Occipital lobe (tissue), 2 donors: ENCODE results near the gene FAM78A. TPM values are rescaled to one million over a fixed set of nuclear protein-coding genes. Genes with fewer than 3 reads are reported as not detected.

Experiments
- DNase-seq: peaks from one replicate; lab custom pipeline; 2025; lab: John Stamatoyannopoulos, UW
- total RNA-seq: library from RNA; depleted of rRNA; stranded (reverse); fragments of >200 nt; gene quantifications from one replicate; pipeline ENCODE4 v1.2.3, GENCODE V29; 2014

FAM78A gene
- total RNA-seq, 1 donor from 2014 or later = 1.7 TPM

DNA sequence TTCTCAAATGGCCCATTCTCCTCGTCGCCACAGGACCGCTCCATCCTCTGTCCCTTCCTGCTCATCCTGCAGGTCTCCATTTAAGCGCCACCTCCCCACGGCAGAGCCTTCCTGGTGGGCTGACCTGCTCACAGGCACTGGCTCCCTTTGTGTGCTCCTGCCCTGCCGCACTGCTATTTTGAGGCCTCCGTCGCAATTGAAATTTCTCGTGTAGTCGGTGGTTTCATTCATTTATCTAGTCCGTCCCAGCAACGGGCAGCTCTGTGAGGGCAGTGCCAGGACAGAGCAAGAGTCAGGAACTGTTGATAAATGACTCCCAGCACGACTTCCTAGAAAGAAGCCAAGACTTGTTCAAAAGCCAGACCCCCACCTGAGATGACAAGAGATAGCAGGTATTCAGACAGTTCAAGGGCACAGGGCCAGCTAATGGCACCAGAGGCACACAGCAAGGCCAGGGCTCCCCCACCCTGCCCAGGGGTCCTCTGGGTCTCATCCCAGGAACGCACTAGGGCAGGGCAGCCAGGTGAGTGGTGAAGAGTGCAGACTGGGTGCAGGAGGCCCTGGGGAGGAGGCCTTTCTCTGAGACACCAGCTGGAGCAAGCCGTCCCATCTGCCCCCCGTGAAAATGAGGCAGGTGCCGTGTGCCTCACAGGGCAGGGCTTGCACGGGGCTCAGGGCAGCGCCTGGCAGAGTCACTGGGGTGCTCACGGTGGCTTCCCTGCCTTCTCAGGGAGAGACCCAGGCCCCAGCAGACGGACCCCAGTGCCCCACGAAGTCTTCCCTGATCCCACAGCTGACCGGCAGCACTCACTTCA is 36.9 kb downstream of the FAM78A start:
- DNase-seq = no peak

DNA sequence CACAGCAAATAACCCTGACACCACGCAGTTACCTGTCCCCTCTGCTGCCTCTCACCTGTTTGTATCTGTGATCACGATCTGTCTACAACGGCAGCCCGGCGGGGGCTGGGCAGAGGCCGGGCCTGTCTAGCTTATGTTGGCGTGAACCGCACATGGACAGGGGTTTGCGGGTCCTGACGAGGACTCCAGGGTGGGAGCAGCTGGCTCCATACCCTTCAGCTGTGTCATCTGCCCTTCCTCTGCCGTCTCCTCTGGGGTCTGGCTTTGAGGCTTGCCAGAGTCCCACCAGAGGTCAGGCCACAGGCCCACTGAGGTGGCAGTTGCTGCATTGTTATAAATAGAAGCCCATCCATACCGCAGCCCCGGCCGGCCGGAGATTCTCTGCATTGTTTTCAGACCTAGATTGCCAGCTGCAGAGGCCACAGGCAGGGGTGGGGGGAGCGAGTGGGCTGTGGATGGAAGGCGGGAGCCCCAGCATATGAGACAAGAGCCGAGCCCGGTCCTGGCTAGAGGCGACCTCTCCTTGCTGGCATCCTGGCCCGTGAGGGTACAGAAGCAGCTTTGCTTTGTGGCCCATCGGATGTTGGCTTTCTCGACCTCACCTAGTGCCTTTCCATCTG is 37.8 kb downstream of the FAM78A start:
- no peak for DNase-seq

DNA sequence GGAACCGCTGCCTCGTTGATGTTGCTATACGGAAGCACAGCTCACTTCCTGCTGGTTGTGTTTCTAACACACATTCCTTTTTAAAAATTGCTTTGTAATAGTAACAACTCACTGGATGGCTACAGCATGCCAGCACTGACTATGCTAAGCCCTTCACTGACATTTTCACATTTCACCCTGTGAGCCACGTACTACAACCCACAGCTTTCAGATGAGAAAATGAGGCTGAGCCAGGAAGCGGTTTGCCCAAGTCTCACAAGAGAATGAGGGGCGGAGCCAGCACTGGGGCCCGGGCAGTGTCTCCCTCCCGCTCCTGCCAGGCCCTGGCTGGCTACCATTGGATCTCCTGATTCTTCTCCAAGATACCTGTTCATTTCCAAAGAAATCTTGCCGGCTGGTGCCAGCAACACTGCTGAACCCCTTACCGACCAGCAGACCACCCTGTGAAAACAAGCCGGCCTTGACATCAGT is 38.3 kb downstream of the FAM78A start:
- DNase-seq = no peak

DNA sequence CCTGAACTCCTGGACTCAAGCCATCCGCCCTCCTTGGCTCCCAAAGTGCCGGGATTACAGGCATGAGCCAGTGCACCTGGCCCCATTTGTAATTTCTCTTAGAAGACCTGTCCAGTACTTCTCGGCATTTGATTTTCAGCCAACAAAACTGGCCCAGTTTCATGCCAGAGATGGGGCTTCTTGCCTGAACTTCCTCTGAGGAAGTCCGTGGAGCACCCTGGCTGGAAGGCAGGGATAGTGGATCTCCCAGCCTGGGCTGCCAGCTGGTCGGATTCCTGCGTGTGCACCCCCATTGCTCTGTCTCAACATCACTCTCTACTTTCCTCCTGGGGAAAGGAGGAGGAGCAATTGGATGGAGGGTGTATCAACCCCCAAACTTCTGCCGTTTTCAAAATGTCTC is 39.0 kb downstream of the FAM78A start:
- no peak for DNase-seq

DNA sequence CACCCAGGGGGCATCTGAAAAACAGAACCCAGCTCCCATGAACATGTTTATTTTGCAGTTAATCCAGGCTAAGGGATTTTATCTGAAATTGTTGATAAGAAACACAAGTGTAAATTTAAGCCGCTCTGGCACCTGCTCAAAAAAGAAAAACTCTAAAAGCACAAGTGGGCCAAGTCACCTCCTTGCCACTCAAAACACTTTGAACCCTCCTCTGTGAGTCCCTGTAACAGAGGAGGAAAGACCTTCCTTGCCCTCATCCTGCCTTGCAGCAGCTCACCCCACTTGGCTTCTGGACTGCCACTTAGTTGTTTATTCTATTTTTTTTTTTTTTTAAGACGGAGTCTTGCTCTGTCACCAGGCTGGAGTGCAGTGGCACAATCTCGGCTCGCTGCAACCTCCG is 39.5 kb downstream of the FAM78A start:
- no peak for DNase-seq

DNA sequence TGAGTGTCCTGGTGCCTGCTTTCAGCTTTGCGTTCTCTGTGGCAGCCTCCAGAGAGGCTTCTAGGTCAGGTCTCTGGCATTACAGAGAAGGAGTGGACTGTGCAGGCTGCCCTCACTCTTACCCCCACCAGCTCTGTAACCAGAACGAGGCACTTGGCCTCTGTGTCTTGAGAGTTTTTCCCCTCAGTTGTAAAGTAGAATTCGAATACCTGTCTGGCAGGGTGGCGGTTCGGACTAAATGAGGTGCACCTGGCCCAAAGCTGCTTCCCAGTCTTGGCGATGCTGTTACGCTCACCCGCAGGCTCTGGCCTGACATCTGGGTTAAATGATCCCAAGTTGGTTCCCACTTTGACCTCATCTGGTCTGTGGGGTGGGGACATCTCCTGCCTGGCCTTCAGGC is 40.1 kb downstream of the FAM78A start:
- no peak for DNase-seq

DNA sequence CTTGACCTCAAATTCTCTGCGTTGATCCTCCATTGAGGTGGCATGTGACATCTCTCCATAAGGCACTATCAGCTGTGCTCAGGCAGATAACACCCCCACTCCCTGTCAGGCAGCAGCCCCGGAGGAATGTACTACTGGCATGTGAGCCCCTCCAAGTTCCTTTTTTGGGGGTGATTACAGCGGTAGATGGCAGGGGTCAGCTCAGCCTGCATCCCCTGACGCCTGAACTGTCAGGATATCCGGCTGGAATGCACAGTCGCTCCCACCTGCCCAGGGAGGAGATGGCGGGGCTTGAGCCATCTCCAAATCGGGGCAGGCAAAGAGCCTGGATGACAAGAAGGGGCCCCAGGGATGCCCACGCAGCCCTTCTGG is 40.8 kb downstream of the FAM78A start:
- no peak for DNase-seq

DNA sequence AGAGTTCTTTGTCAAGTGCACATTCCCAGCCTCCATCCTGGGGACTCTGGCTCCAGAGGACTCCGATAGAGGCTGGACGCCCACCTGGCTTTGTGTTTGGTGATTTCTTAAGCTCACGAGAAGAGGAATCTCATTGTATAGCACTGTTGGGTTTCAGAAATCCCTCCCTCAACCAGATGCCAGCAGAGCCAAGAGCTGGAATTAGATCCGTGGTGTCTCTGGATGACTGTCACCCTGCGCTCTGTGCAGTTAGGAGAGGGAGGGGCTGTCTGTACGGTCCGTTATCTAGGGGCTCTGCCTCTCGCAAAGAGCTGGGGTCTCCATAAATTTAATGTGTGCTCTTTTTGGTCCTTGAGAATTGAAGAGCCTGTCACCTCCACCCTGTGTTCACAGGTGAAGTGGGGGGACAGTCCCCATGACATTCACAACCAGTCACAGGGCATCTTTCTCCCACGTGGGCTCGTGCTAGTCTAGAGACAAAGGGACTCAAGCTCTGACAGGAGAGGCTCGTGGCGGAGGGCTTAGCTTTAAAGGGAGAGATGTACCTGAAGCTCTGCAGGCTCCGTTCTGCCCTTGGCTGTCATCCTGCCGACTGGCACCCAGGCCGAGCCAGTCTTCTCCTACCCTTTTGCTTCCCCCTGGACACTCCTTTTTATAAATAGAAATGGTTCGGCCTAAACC is 41.4 kb downstream of the FAM78A start:
- DNase-seq = no peak

DNA sequence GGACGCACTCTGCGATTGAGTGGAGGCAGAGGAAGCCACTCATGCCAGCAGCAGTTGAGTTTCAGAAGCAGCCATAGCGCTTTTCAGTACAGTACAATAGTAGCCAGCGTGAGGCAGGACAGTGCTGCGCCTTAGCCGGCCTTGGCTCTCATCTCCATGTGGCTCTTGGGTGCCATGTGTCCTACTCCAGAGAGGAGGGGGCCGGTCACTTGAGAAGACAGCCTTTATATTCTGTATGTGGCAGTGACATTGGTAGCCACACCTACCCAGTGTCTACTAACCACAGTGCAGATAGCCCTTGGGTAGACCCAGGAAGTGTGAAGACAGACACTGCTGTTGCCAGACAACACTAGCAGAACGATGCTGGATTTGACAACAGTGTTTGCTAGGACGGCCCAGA is 42.3 kb downstream of the FAM78A start:
- DNase-seq = no peak

DNA sequence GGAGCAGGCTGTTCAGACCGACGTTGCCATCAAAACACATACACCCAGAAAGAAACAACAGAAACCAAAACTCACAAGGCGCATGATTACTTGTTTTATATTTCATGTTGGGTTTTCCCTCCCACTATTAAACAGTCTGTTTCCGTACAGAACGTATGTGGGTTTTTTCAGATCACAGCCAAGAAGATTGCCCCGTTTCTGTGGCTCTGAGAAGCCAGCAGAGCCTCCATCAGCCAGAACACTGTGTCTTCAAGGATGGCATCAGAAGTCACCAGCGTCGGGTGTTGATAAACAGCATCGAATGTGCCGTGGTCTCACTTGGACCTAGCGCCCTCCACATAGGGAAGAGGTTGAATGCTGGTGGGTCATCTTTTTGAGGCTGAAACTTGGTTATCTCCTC is 42.8 kb downstream of the FAM78A start:
- DNase-seq = no peak

DNA sequence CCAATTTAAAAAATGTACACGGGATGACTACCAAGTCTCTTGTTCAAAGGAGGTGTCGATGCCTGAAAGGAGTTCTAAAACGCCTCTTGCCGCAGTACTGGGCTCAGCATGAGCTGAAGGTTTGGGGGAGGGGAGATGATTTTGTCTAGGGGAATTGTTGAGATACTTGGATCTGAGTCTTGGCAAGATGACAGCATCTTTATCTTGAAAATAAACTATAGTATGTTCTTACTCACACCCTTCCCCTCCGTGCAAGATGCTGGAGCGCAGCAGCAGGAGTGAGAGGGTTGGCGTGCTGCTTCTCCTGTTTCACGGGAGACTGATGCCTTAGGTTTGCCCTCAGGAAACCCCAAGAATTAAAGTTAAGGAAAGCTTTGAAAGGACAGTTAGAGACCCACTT is 47.3 kb downstream of the FAM78A start:
- DNase-seq = no peak

DNA sequence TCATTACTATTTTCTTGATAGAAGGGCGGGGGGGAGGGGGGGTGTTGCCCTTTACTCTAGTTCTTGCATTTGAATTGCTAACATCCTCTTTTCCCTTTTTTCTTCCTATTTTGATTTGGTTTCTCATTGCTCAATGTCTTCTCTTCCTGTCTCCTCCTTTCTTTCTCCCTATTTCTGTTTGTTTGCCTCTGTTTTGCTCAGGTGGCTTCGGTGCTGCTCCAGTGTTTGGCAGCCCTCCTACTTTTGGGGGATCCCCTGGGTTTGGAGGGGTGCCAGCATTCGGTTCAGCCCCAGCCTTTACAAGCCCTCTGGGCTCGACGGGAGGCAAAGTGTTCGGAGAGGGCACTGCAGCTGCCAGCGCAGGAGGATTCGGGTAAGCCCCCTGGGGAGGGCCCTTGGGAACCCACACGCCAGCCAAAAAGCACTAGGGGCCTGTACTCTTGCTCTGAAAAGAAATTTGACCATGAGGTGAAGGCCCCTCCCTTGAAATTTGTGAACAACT is 48.3 kb downstream of the FAM78A start:
- no peak for DNase-seq

DNA sequence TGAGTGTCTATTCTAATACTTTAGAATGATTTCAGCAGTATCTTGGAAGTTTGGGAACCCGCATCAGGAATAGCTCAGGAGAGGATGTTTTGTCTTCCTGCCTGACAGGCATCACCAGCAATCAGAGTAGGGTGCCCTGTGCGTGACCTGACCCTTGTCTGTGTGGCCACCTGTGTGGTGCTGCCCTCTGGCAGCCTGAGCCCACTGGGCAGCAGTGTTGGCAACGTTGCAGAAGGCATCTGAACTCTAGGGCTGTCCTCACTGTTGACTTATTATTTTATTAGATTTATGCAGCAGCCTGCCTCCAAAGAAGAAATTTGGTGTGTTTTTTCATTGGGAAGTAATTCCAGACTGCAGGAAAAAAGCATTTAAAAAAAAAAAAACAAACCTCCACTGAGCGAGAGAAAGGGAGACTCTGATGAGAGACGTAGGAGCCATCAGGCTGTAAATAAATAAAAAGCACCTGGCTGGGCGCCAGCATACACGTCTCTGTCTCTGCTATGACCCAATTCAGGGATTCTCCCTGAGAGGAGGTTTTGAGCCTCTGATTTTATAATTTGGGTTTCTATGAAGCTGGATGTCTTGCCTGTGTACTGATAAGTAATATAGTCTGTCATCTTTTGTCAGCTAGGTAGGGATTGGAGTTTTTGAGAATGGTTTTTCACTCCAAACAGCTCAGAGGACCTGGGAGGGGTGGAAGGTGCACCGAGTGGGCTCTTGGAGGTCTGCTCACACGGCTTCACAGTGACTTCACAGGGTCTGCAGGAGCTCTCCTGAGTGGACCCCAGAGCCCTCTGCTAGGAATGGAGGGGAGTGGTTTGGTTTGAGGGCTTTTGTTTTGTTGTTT is 49.0 kb downstream of the FAM78A start:
- DNase-seq = no peak

DNA sequence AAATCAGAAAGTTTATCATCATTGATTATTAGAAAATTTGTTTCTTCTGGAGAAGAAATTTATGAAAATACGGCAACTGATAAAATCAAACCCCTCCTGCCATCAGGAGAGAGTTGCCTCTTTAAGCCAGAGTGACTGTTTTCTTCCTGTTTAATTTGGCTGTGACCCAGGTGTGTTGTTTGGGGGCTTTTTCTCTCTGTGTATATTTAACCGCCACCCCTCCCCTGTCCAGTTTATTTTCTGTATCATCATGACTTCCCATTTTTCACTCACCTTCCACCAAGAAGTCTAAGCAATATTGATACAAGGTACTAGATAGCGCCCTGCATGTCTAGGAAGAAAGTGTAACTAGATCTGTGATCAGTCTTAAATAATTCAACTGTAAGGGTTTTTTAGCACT is 50.1 kb downstream of the FAM78A start:
- no peak for DNase-seq

DNA sequence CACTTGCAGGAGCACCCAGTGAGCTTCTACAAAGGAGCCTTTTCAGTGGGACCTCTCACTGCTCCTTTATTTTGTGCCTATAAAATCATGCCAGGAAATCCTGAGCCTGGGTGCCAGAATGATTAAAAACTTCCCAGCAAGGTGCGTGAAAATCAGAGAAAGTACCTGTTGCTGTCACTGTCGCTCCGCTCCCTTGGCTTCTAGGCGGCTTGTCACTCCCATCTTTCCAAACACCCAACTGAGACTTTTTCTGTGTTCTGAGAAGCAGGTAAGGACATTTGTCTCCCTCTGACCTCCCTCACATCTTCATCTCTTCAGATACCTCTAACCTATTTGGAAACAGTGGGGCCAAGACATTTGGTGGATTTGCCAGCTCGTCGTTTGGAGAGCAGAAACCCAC is 53.9 kb downstream of the FAM78A start:
- DNase-seq = no peak

DNA sequence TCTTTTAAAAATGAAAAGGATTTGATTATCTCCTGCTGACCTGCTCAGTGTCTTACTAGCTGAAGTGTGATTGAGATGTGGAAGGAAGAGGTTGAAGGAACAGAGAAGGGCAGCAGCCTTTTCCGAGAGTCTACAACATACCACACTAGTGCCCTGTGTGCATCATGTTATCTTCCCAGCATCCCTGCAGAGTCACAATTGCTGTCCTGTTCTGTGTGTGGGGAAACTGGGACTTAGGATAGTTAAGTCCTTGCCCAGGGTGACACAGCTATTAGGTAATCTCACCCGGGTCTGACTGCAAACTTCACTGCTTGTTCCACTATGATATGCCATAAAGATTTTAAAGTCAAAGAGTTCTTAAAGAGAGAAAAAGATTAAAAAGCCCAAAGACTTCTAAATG is 55.8 kb downstream of the FAM78A start:
- DNase-seq = no peak

DNA sequence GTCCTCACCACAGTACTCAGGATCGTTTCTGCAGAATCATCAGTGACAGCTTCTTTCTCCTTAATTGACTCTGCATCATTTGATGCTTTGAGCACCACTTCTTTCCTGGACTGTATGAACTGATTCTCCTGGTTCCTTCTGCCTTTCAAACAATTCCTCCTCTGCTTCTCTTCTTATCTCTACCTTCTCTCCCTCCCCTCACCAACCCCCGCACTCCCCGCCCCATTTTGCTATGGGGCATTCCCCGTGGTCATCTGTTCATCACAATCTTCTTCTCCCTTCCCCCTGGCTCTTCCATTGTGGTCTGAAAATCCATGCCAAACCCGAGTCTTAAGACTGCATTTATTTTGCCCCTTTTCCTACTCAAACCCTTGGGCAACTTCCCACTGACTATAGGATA is 57.9 kb downstream of the FAM78A start:
- DNase-seq = no peak

DNA sequence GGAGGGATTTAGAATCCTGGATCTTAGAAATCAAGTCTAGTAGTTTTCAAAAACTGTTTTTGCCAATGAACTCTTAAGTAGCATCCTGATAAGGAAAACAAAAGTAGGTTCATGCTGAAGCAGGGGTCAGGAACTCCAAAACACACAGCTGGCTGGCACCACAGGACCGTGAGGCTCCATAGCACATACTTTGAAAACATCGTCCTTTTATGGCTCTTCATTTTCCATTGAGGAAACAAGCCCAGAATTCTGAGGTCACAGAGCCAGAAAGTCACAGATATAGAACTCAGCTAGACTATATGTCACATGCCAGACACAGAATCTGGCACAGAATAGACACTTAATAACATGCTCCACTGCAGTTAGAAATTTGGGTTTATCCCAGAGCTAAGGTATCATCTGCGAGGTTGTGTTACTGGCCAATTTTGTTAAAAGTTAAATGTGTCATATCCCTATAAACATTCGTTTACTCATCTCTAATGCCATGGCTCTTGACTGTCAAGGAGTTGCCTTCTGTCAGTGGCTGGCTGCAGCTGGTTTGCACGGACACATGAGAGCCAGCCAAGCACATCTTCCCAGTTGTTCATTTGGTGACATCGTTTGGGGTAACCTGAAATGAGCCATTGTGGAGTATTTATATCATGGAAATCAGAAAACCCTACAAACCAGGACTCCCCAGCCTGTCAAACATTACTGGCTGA is 58.8 kb downstream of the FAM78A start:
- no peak for DNase-seq

DNA sequence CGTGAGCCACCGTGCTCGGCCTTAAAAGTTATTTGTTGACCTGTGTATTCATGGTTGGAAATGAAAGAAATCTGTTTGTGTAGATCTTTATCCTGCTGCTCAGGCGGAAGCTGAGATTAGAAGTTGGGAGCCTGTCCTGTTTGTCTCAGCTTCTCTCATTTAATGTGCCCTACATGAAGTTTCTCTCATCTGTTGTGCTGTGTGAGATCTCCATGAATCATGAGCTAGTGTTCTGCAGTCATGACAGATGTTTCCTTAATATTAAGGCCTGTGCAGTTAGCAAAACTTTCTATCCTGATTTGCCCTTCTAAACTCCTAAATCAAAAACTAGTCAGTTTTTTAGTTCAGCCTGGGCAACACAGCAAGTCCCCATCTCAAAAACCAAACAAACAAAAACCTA is 59.5 kb downstream of the FAM78A start:
- DNase-seq = no peak

DNA sequence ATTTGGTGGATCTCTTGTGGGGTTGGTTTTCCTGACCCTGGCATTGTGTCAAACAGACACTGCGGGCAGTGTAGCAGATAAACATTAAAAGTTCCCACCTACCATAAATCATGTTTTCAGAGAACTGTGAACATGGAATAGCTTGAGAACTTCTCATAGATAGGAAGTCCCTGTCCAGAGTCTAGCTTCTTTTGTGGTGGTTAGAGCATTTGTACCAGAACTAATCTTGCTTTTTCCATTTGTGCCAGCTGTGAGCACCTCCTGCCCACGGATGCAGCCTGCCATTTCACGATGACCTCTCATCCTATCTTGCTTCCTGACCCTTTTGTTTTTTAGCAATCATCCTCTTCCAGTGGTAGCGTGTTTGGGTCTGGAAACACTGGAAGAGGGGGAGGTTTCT is 61.4 kb downstream of the FAM78A start:
- DNase-seq = no peak

DNA sequence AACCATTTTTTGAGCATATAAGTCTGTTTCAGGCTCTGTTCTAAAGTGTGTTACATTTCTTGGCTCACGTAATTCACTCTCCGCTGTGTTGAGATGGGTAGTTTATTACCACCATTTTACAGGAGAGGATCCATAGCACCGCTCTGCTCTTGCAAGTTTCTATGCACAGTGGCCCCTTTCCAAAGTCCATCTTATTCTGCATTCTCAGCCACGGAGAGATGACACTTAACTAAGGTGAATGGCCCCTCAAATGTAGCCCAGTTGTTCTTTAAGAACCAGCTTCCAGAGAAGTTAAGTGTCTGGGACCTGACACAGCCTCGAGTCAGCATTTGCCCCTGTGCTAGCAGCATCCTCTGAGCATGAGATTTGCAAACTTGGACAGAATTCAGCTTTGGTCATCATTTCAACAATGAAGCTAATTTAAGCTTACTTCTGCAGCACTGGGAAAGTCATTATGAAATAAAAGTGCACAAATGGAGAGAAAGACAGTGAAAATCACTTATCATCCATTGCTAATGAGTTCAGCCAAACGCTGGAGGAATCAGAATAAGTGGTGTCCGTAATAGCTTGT is 61.9 kb downstream of the FAM78A start:
- no peak for DNase-seq
